B cell (primary cell): Measurements from ENCODE around the gene PHLPP2. TPM values are rescaled to one million over a fixed set of nuclear protein-coding genes. Genes with fewer than 3 reads are reported as not detected.
A peak's percentile ranks its signal among the peaks of the same experiment; 100 is the strongest.

Experiments used
- polyA plus RNA-seq: library from polyadenylated mRNA; depleted of rRNA; stranded (reverse); fragments of >200 nt; gene quantifications from 2 replicates; pipeline ENCODE4 v1.2.3, GENCODE V29; 2012
- small RNA-seq: library from RNA; depleted of rRNA; stranded (forward); fragments of <200 nt; gene quantifications from one replicate; pipeline ENCODE3, GENCODE V24; 2012; ENCODE audit warnings: low replicate concordance, low read depth; ENCODE audit not compliant: insufficient read length
- total RNA-seq, 2 donors: library from RNA; stranded (reverse); fragments of 120-200 nt in 1 of 2; gene quantifications; 1 replicate in 1 of 2; 2 replicates in 1 of 2; pipeline versions ENCODE4 v1.2.3 to v1.2.4, GENCODE V29; 2013 to 2022

The PHLPP2 gene
- total and polyA plus RNA-seq, 2 donors (not counting 1 experiment from before 2014, with no cell fraction given): 7.2 to 16.1 TPM

Small RNA genes within 50 kb of the gene (small RNA-seq; reads per million reads assigned to genes)
- not detected for gene RNU6-208P
- gene SNORA70D: not detected
- gene SNORD71: 25,296 reads per million, percentile 100 among the genes with 10 or more reads in this experiment

Other genes with a start within 250 kb of the PHLPP2 start
- 12.6 and 16.0 TPM in 2 replicates for gene ZNF19, start 235.4 kb downstream of the PHLPP2 start, total RNA-seq
- 2.4 and 3.2 TPM in 2 replicates for gene ZNF19, start 235.4 kb downstream of the PHLPP2 start, polyA plus RNA-seq
- not detected in 2 replicates for gene CHST4, start 198.3 kb downstream of the PHLPP2 start, total RNA-seq
- gene CHST4, start 198.3 kb downstream of the PHLPP2 start, polyA plus RNA-seq: not detected in 2 replicates
- gene TAT, start 147.6 kb downstream of the PHLPP2 start, total RNA-seq: not detected in 2 replicates
- not detected in 2 replicates for gene TAT, start 147.6 kb downstream of the PHLPP2 start, polyA plus RNA-seq
- gene MARVELD3, start 98.5 kb downstream of the PHLPP2 start, total RNA-seq: not detected in 2 replicates
- 0.22 TPM in 1 of 2 replicates, not detected in the other for gene MARVELD3, start 98.5 kb downstream of the PHLPP2 start, polyA plus RNA-seq
- gene AP1G1, start 84.1 kb upstream of the PHLPP2 start, total RNA-seq: 142 and 159 TPM in 2 replicates
- 43.8 and 87.6 TPM in 2 replicates for gene AP1G1, start 84.1 kb upstream of the PHLPP2 start, polyA plus RNA-seq
- 38.4 and 39.5 TPM in 2 replicates for gene ATXN1L, start 121.3 kb upstream of the PHLPP2 start, total RNA-seq
- gene ATXN1L, start 121.3 kb upstream of the PHLPP2 start, polyA plus RNA-seq: 21.3 and 43.4 TPM in 2 replicates
- gene ZNF821, start 159.5 kb upstream of the PHLPP2 start, total RNA-seq: 31.2 and 35.6 TPM in 2 replicates
- 35.8 and 38.1 TPM in 2 replicates for gene ZNF821, start 159.5 kb upstream of the PHLPP2 start, polyA plus RNA-seq
- gene IST1, start 170.8 kb upstream of the PHLPP2 start, total RNA-seq: 268 and 302 TPM in 2 replicates
- 182 and 318 TPM in 2 replicates for gene IST1, start 170.8 kb upstream of the PHLPP2 start, polyA plus RNA-seq